IMR-90 (cell line): ENCODE data around the gene RGS3. TPM values are rescaled to one million over a fixed set of nuclear protein-coding genes. Genes with fewer than 3 reads are reported as not detected.
A peak's percentile ranks its signal among the peaks of the same experiment; 100 is the strongest.

Experiments
- ATAC-seq: fragments of 200-7000 bp; cut with Tn5 transposase; 2 replicates; pipeline ENCODE4 v1.9.1; 2020; ENCODE audit warnings: low read depth, mild to moderate bottlenecking, moderate library complexity
- BruUV-seq: library from RNA; stranded (reverse); fragments of 400-500 nt; replicated peaks from 2 replicates; lab custom pipeline; 2021; lab: Mats Ljungman, UMichigan
- CTCF ChIA-PET: fragments of 300-600 bp; formaldehyde crosslinking; extraction: SDS; loops from one replicate; lab custom pipeline; 2021; ENCODE audit warnings: antibody characterized with exemption; lab: Yijun Ruan, JAX
- POLR2A ChIA-PET: fragments of 300-600 bp; sonication (Branson Sonifier 250); formaldehyde crosslinking; loops from one replicate; lab custom pipeline; 2022; ENCODE audit warnings: antibody characterized with exemption; ENCODE audit not compliant: unreplicated experiment; lab: Charles Lee
- DNase-seq: peaks from one replicate; pipeline ENCODE4 v3.0.0; 2013
- H2AFZ ChIP-seq: replicated peaks from 2 replicates; pipeline ENCODE3; 2013; ENCODE audit warnings: low read length, mild to moderate bottlenecking; ENCODE audit not compliant: poor library complexity
- H2AK5ac ChIP-seq: 2 replicates; pipeline ENCODE4 v1.6.1; 2013; ENCODE audit warnings: low read depth, low read length, inconsistent platforms
- H2AK9ac ChIP-seq: replicated peaks from 2 replicates; pipeline ENCODE3; 2013; ENCODE audit warnings: mild to moderate bottlenecking, low read depth, low read length, moderate library complexity; ENCODE audit not compliant: poor library complexity
- H2BK120ac ChIP-seq: 2 replicates; pipeline ENCODE4 v1.6.1; 2013; ENCODE audit warnings: low read depth, low read length, inconsistent platforms
- H2BK15ac ChIP-seq: 3 replicates; pipeline ENCODE4 v1.6.1; 2013; ENCODE audit warnings: low read depth, low read length, inconsistent platforms
- H2BK20ac ChIP-seq: 2 replicates; pipeline ENCODE4 v1.6.1; 2013; ENCODE audit warnings: low read depth, mild to moderate bottlenecking, inconsistent platforms, low read length, moderate library complexity
- H2BK5ac ChIP-seq: 2 replicates; pipeline ENCODE4 v1.6.1; 2013; ENCODE audit warnings: mild to moderate bottlenecking, low read depth, low read length, inconsistent platforms; ENCODE audit not compliant: poor library complexity, severe bottlenecking
- H3K14ac ChIP-seq: replicated peaks from 2 replicates; pipeline ENCODE4 v1.6.1; 2013; ENCODE audit warnings: low read depth, low read length, inconsistent platforms
- H3K18ac ChIP-seq: 2 replicates; pipeline ENCODE4 v1.6.1; 2013; ENCODE audit warnings: low read depth, low read length, control low read depth
- H3K23ac ChIP-seq: 2 replicates; pipeline ENCODE4 v1.6.1; 2013; ENCODE audit warnings: low read depth, low read length, inconsistent platforms
- H3K27ac ChIP-seq: 2 replicates; pipeline ENCODE4 v1.5.1; 2013; ENCODE audit warnings: mild to moderate bottlenecking, control low read depth, low read length; ENCODE audit not compliant: insufficient read depth
- H3K27me3 ChIP-seq: 2 replicates; pipeline ENCODE4 v1.6.1; 2013; ENCODE audit warnings: low read length; ENCODE audit not compliant: control insufficient read depth, insufficient read depth
- H3K36me3 ChIP-seq: 2 replicates; pipeline ENCODE4 v1.6.1; 2013; ENCODE audit warnings: low read length, mixed read lengths; ENCODE audit not compliant: control insufficient read depth, insufficient read depth
- H3K4ac ChIP-seq: 2 replicates; pipeline ENCODE4 v1.6.1; 2013; ENCODE audit warnings: low read depth, low read length, inconsistent platforms
- H3K4me1 ChIP-seq: 2 replicates; pipeline ENCODE4 v1.6.1; 2013; ENCODE audit warnings: low read length, mixed read lengths; ENCODE audit not compliant: control insufficient read depth, insufficient read depth
- H3K4me2 ChIP-seq: 2 replicates; pipeline ENCODE4 v1.6.1; 2013; ENCODE audit warnings: low read depth, mild to moderate bottlenecking, control low read depth, low read length, moderate library complexity
- H3K4me3 ChIP-seq: 2 replicates; pipeline ENCODE4 v1.5.1; 2013; ENCODE audit warnings: low read depth, mild to moderate bottlenecking, control low read depth, low read length, moderate library complexity; ENCODE audit not compliant: insufficient read depth
- H3K56ac ChIP-seq: 2 replicates; pipeline ENCODE4 v1.6.1; 2013; ENCODE audit warnings: low read length, inconsistent platforms; ENCODE audit not compliant: insufficient read depth; ENCODE audit errors: extremely low read depth
- H3K79me1 ChIP-seq, 2 experiments: 2 replicates each; pipeline ENCODE4 v1.6.1; 2013; ENCODE audit warnings: low read length in 2 of 2, inconsistent platforms in 1 of 2, low read depth in 1 of 2
- H3K9ac ChIP-seq: 2 replicates; pipeline ENCODE4 v1.6.1; 2013; ENCODE audit warnings: low read depth, low read length, control low read depth
- H3K9me1 ChIP-seq: 2 replicates; pipeline ENCODE4 v1.6.1; 2013; ENCODE audit warnings: low read length, inconsistent platforms; ENCODE audit not compliant: insufficient read depth
- H3K9me3 ChIP-seq: 2 replicates; pipeline ENCODE4 v1.6.1; 2013; ENCODE audit warnings: low read length; ENCODE audit not compliant: control insufficient read depth, insufficient read depth
- H4K20me1 ChIP-seq: 2 replicates; pipeline ENCODE4 v1.6.1; 2013; ENCODE audit warnings: low read length, inconsistent platforms; ENCODE audit not compliant: insufficient read depth
- H4K5ac ChIP-seq: 2 replicates; pipeline ENCODE4 v1.6.1; 2013; ENCODE audit warnings: mild to moderate bottlenecking, low read depth, low read length, control low read depth
- H4K8ac ChIP-seq, 2 experiments: 2 replicates each; pipeline ENCODE4 v1.6.1; 2013; ENCODE audit warnings: low read depth in 2 of 2, low read length in 2 of 2, control low read depth in 1 of 2, inconsistent platforms in 1 of 2
- H4K91ac ChIP-seq: 2 replicates; pipeline ENCODE4 v1.6.1; 2013; ENCODE audit warnings: low read depth, low read length, inconsistent platforms; ENCODE audit not compliant: insufficient read depth
- BHLHE40 ChIP-seq: fragments of 150-350 bp; IDR thresholded peaks from 2 replicates; pipeline ENCODE4 v1.6.1; 2016; ENCODE audit warnings: mild to moderate bottlenecking, low read depth, low read length
- CEBPB ChIP-seq: IDR thresholded peaks from 2 replicates; pipeline ENCODE4 v1.6.1; 2012; ENCODE audit warnings: low read depth, low read length, improper control_type of control experiment
- CHD1 ChIP-seq: IDR thresholded peaks from 2 replicates; pipeline ENCODE4 v1.6.1; 2012; ENCODE audit warnings: low read depth, low read length, improper control_type of control experiment
- FOS ChIP-seq: fragments of 150-350 bp; IDR thresholded peaks from 2 replicates; pipeline ENCODE4 v1.6.1; 2016; ENCODE audit warnings: low read depth, low read length
- MAFK ChIP-seq: IDR thresholded peaks from 2 replicates; pipeline ENCODE4 v1.6.1; 2012; ENCODE audit warnings: low read depth, low read length, improper control_type of control experiment
- MAZ ChIP-seq: IDR thresholded peaks from 2 replicates; pipeline ENCODE4 v1.6.1; 2012; ENCODE audit warnings: low read depth, mild to moderate bottlenecking, low read length, improper control_type of control experiment, moderate library complexity, borderline replicate concordance
- NFE2L2 ChIP-seq: fragments of 150-350 bp; IDR thresholded peaks from 2 replicates; pipeline ENCODE4 v1.6.1; 2016; ENCODE audit warnings: low read depth, mild to moderate bottlenecking, low read length
- POLR2A ChIP-seq: IDR thresholded peaks from 2 replicates; pipeline ENCODE4 v1.6.1; 2012; ENCODE audit warnings: mild to moderate bottlenecking, low read depth, low read length
- RCOR1 ChIP-seq: IDR thresholded peaks from 2 replicates; pipeline ENCODE4 v1.6.1; 2012; ENCODE audit warnings: mild to moderate bottlenecking, low read length, improper control_type of control experiment; ENCODE audit not compliant: insufficient replicate concordance
- SMC3 ChIP-seq: fragments of 150-350 bp; IDR thresholded peaks from 2 replicates; pipeline ENCODE4 v1.6.1; 2016; ENCODE audit warnings: low read depth, mild to moderate bottlenecking, antibody characterized with exemption, low read length, moderate library complexity
- WGBS, 2 experiments: methylation state at CpG; one replicate each; pipeline versions ENCODE4 v1.1.5 to v1.1.7; 2013; ENCODE audit warnings: missing lambda C conversion rate in 2 of 2; ENCODE audit not compliant: insufficient read length in 1 of 2; ENCODE audit errors: extremely low coverage in 2 of 2; 5-methylcytosine and 5-hydroxymethylcytosine counted together
- dilution Hi-C: fragments of 300-500 bp; cut with HindIII; formaldehyde crosslinking; loops from one replicate; pipeline ENCODE4 v1.14.3; 2018; ENCODE audit warnings: low sequenced_read_pairs; ENCODE audit not compliant: unreplicated experiment
- in situ Hi-C: fragments of 300-500 bp; cut with MboI; formaldehyde crosslinking; loops from 3 replicates; pipeline ENCODE4 v1.14.3; 2019; ENCODE audit warnings: low sequenced_read_pairs, inconsistent platforms, mixed read lengths
- intact Hi-C: fragments of 100-400 bp; cut with micrococcal nuclease; formaldehyde crosslinking; loops from 2 replicates; pipeline ENCODE4 v1.10.0; 2022
- polyA plus RNA-seq, 3 experiments: library from polyadenylated mRNA; depleted of rRNA; stranded (reverse); fragments of >200 nt; gene quantifications; 2 replicates each; pipeline ENCODE4 v1.2.3, GENCODE V29; 2012; ENCODE audit warnings: low replicate concordance in 1 of 3
- total RNA-seq: library from RNA; depleted of rRNA; stranded (reverse); fragments of >200 nt; gene quantifications from 2 replicates; pipeline ENCODE4 v1.2.3, GENCODE V29; 2012
- TF ChIP-seq, protein P1 (sequence below): conservative IDR thresholded peaks from 2 replicates; pipeline ENCODE4 v1.5.1; 2012; ENCODE audit warnings: mild to moderate bottlenecking, low read depth, low read length, improper control_type of control experiment
- TF ChIP-seq, protein P2 (sequence below): fragments of 150-350 bp; IDR thresholded peaks from 2 replicates; pipeline ENCODE4 v1.6.1; 2017; ENCODE audit warnings: mild to moderate bottlenecking, antibody characterized with exemption, low read length, low read depth
- TF ChIP-seq, protein P3 (sequence below): fragments of 150-350 bp; IDR thresholded peaks from 2 replicates; pipeline ENCODE4 v1.6.1; 2016; ENCODE audit warnings: low read depth, mild to moderate bottlenecking, low read length, moderate library complexity, borderline replicate concordance

The RGS3 gene
- total and polyA plus RNA-seq, 2 of the 4 experiments (the other 2 are of a cell fraction): 51.8 to 65.6 TPM

GRCh38 chr9:113578279-113578865 is 114.8 kb downstream of the RGS3 start:
- no peak overlapping the region for H3K9ac ChIP-seq
- H2AK9ac ChIP-seq: peak overlapping the region; percentile 95
- peak overlapping the region; percentile 74 for H3K18ac ChIP-seq
- peak overlapping the region; percentile 96 for H2BK5ac ChIP-seq
- H4K20me1 ChIP-seq: peaks cover 7% of the 10 kb centered on the region; the same call in 1 of the 2 replicates
- intact Hi-C loops: no loop called here
- TF ChIP-seq, protein P1, sequence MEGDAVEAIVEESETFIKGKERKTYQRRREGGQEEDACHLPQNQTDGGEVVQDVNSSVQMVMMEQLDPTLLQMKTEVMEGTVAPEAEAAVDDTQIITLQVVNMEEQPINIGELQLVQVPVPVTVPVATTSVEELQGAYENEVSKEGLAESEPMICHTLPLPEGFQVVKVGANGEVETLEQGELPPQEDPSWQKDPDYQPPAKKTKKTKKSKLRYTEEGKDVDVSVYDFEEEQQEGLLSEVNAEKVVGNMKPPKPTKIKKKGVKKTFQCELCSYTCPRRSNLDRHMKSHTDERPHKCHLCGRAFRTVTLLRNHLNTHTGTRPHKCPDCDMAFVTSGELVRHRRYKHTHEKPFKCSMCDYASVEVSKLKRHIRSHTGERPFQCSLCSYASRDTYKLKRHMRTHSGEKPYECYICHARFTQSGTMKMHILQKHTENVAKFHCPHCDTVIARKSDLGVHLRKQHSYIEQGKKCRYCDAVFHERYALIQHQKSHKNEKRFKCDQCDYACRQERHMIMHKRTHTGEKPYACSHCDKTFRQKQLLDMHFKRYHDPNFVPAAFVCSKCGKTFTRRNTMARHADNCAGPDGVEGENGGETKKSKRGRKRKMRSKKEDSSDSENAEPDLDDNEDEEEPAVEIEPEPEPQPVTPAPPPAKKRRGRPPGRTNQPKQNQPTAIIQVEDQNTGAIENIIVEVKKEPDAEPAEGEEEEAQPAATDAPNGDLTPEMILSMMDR: no peak
- no peak for TF ChIP-seq SMC3
- TF ChIP-seq, protein P2, sequence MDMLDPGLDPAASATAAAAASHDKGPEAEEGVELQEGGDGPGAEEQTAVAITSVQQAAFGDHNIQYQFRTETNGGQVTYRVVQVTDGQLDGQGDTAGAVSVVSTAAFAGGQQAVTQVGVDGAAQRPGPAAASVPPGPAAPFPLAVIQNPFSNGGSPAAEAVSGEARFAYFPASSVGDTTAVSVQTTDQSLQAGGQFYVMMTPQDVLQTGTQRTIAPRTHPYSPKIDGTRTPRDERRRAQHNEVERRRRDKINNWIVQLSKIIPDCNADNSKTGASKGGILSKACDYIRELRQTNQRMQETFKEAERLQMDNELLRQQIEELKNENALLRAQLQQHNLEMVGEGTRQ: no peak
- no peak for TF ChIP-seq RCOR1
- no peak for TF ChIP-seq MAFK
- no peak for TF ChIP-seq NFE2L2
- no peak for TF ChIP-seq POLR2A
- no peak for TF ChIP-seq CHD1
- TF ChIP-seq FOS: no peak
- TF ChIP-seq, protein P3, sequence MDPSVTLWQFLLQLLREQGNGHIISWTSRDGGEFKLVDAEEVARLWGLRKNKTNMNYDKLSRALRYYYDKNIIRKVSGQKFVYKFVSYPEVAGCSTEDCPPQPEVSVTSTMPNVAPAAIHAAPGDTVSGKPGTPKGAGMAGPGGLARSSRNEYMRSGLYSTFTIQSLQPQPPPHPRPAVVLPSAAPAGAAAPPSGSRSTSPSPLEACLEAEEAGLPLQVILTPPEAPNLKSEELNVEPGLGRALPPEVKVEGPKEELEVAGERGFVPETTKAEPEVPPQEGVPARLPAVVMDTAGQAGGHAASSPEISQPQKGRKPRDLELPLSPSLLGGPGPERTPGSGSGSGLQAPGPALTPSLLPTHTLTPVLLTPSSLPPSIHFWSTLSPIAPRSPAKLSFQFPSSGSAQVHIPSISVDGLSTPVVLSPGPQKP: no peak
- no peak for TF ChIP-seq MAZ
- no peak for TF ChIP-seq CEBPB
- TF ChIP-seq BHLHE40: no peak; the same call in 1 of the 2 replicates
- no peaks in the 10 kb centered on the region for H3K27me3 ChIP-seq
- peak overlapping the region; percentile 94 for H2AK5ac ChIP-seq
- BruUV-seq: no TSS peak
- ChIA-PET POLR2A (interaction anchor here (0.9 kb wide), 1 partner anchor 16 kb away, joined by 3 read pairs; no protein-coding TSS in a partner anchor), CTCF (interaction anchor here (0.8 to 2.1 kb wide), 6 partner anchors 9 to 132 kb away, joined by 3 to 7 read pairs (median 4); no protein-coding TSS in a partner anchor)
- peaks cover 46% of the 10 kb centered on the region for H3K9me1 ChIP-seq
- peak overlapping the region; percentile 97 for H2BK120ac ChIP-seq
- peak overlapping the region; percentile 97 for H3K23ac ChIP-seq
- H2AFZ ChIP-seq: peak overlapping the region; percentile 71
- no peak overlapping the region for H3K4me3 ChIP-seq
- H3K14ac ChIP-seq: peak overlapping the region; percentile 88
- WGBS, 2 experiments: 89% methylated on average over 2 of the region's 3 CpGs; no CpG with 5 or more reads in 1 of the 2 experiments
- dilution Hi-C loops: no loop called here
- peak overlapping the region; percentile 90 for H2BK15ac ChIP-seq
- peak overlapping the region; percentile 97 for H2BK20ac ChIP-seq
- H4K8ac ChIP-seq: peak overlapping the region; percentile 57 to 92
- H4K5ac ChIP-seq: peak overlapping the region; percentile 82
- ATAC-seq: peak; percentile 2; the same call in 1 of the 2 replicates
- peak overlapping the region; percentile 97 for H3K4ac ChIP-seq
- no peaks in the 10 kb centered on the region for H3K36me3 ChIP-seq
- in situ Hi-C loops: no loop called here
- peaks cover 16 to 85% of the 10 kb centered on the region in 2 experiments for H3K79me1 ChIP-seq
- H4K91ac ChIP-seq: peak overlapping the region; percentile 97
- peak overlapping the region; percentile 16; the same call in 1 of the 2 replicates for H3K4me2 ChIP-seq
- peaks cover 45% of the 10 kb centered on the region for H3K4me1 ChIP-seq
- DNase-seq: no peak
- peak overlapping the region; percentile 63 for H3K27ac ChIP-seq
- no peaks in the 10 kb centered on the region for H3K9me3 ChIP-seq
- H3K56ac ChIP-seq: peak overlapping the region; percentile 35; the same call in 1 of the 2 replicates
